Mammary epithelial cell (primary cell): ENCODE measurements around the gene SDK1.

Experiments used
- CTCF ChIP-seq, 2 donors: IDR thresholded peaks in 1 of 2; conservative IDR thresholded peaks in 1 of 2; 2 replicates each; pipeline ENCODE4 v1.5.1; 2011 to 2012; ENCODE audit warnings: inconsistent platforms in 2 of 2, low read length in 2 of 2, mild to moderate bottlenecking in 2 of 2, control low read depth in 1 of 2, low read depth in 1 of 2; ENCODE audit not compliant: insufficient read depth in 1 of 2; ENCODE audit errors: extremely low read depth in 1 of 2
- EZH2 ChIP-seq: IDR thresholded peaks from 2 replicates; pipeline ENCODE4 v1.6.1; 2012; ENCODE audit warnings: low read length, inconsistent platforms, borderline replicate concordance

GRCh38 chr7:3959364-3959763, 658.3 kb downstream of the SDK1 start:
- TF ChIP-seq CTCF (conservative IDR thresholded peaks at IDR 0.05 in 1 of 2, IDR thresholded peaks at IDR 0.05 in 1 of 2; ENCODE audit: extremely low read depth in 1 of 2, insufficient read depth in 1 of 2, low read depth in 1 of 2, low read length in 2 of 2) (no peak), EZH2 (no peak)
